ENCODE measurements around the gene SIAH1.
A peak's percentile ranks its signal among the peaks of the same experiment; 100 is the strongest.

The SIAH1 gene

GRCh38 chr16:48433116-48433849, 48.1 kb upstream of the SIAH1 start:
- Histone ChIP-seq H3K27me3 (ENCODE audit: control insufficient read depth in 1 of 2, insufficient read depth in 1 of 2, low read length in 2 of 2) (peaks cover 0 to 3% of the 10 kb centered on the region in 2 experiments), H3K9ac (ENCODE audit: low read length) (no peak overlapping the region), H3K9me3 (ENCODE audit: control insufficient read depth, low read length) (no peaks in the 10 kb centered on the region), H3K4ac (ENCODE audit: low read depth in 1 of 2, low read length in 2 of 2) (no peak overlapping the region), H3K4me2 (ENCODE audit: low read length, poor library complexity, severe bottlenecking) (no peak overlapping the region), H2BK5ac (ENCODE audit: low read depth, low read length, poor library complexity, severe bottlenecking) (no peak overlapping the region), H3K36me3 (ENCODE audit: control insufficient read depth in 1 of 2, insufficient read depth in 2 of 2, low read depth in 1 of 2, low read length in 2 of 2) (no peaks in the 10 kb centered on the region), H3K18ac (ENCODE audit: low read depth in 1 of 2, low read length in 2 of 2) (no peak overlapping the region), H2BK120ac (ENCODE audit: low read depth, low read length) (no peak overlapping the region), H2BK12ac (ENCODE audit: low read length in 2 of 2) (peak overlapping the region in 1 of 2 experiments; percentile 89), H3K14ac (ENCODE audit: low read length in 2 of 2) (peak overlapping the region in 1 of 2 experiments; percentile 22), H3K79me1 (replicated peaks; ENCODE audit: low read length, poor library complexity, severe bottlenecking) (no peaks in the 10 kb centered on the region), H3K4me3 (ENCODE audit: insufficient read depth in 1 of 2, low read depth in 1 of 2, low read length in 2 of 2) (no peak overlapping the region), H2BK15ac (ENCODE audit: low read depth, poor library complexity, severe bottlenecking) (no peak overlapping the region), H3K23ac (ENCODE audit: low read length in 2 of 2) (no peak overlapping the region), H2AFZ (ENCODE audit: low read depth, low read length) (no peak overlapping the region), H4K8ac (ENCODE audit: low read length) (no peak overlapping the region), H3K27ac (ENCODE audit: low read length, poor library complexity, severe bottlenecking) (no peak overlapping the region), H2AK5ac (ENCODE audit: low read length, severe bottlenecking) (no peak overlapping the region), H4K91ac (ENCODE audit: low read length) (no peak overlapping the region), H3K4me1 (ENCODE audit: control insufficient read depth, insufficient read depth, low read depth, low read length) (peaks cover 6% of the 10 kb centered on the region)
- DNase-seq, result no peak
- 89% methylated on average over 18 of the region's 18 CpGs for WGBS

GRCh38 chr16:48432136-48432535, 46.9 kb upstream of the SIAH1 start:
- no peak overlapping the region for H3K4ac ChIP-seq (ENCODE audit: low read depth in 1 of 2, low read length in 2 of 2)
- no peak overlapping the region for H4K8ac ChIP-seq (ENCODE audit: low read length)
- no peak overlapping the region for H3K4me2 ChIP-seq (ENCODE audit: low read length, poor library complexity, severe bottlenecking)
- no peaks in the 10 kb centered on the region for H3K9me3 ChIP-seq (ENCODE audit: control insufficient read depth, low read length)
- no peak overlapping the region for H3K18ac ChIP-seq (ENCODE audit: low read depth in 1 of 2, low read length in 2 of 2)
- H3K4me1 ChIP-seq (ENCODE audit: control insufficient read depth, insufficient read depth, low read depth, low read length), result peaks cover 10% of the 10 kb centered on the region
- no peak overlapping the region for H2BK120ac ChIP-seq (ENCODE audit: low read depth, low read length)
- no peak for DNase-seq
- H2AK5ac ChIP-seq (ENCODE audit: low read length, severe bottlenecking), result no peak overlapping the region
- no peak overlapping the region for H4K91ac ChIP-seq (ENCODE audit: low read length)
- H2BK15ac ChIP-seq (ENCODE audit: low read depth, poor library complexity, severe bottlenecking), result peak overlapping the region; percentile 64
- no peak overlapping the region for H2AFZ ChIP-seq (ENCODE audit: low read depth, low read length)
- H3K27me3 ChIP-seq (ENCODE audit: control insufficient read depth in 1 of 2, insufficient read depth in 1 of 2, low read length in 2 of 2), result peaks cover 0 to 8% of the 10 kb centered on the region in 2 experiments
- H2BK5ac ChIP-seq (ENCODE audit: low read depth, low read length, poor library complexity, severe bottlenecking), result no peak overlapping the region
- no peak overlapping the region for H3K4me3 ChIP-seq (ENCODE audit: insufficient read depth in 1 of 2, low read depth in 1 of 2, low read length in 2 of 2)
- H3K14ac ChIP-seq (ENCODE audit: low read length in 2 of 2), result no peak overlapping the region
- 53% methylated on average over 2 of the region's 2 CpGs for WGBS
- no peak overlapping the region for H2BK12ac ChIP-seq (ENCODE audit: low read length in 2 of 2)
- H3K36me3 ChIP-seq (ENCODE audit: control insufficient read depth in 1 of 2, insufficient read depth in 2 of 2, low read depth in 1 of 2, low read length in 2 of 2), result no peaks in the 10 kb centered on the region
- no peak overlapping the region for H3K23ac ChIP-seq (ENCODE audit: low read length in 2 of 2)
- no peak overlapping the region for H3K9ac ChIP-seq (ENCODE audit: low read length)
- H3K27ac ChIP-seq (ENCODE audit: low read length, poor library complexity, severe bottlenecking), result no peak overlapping the region
- H3K79me1 ChIP-seq (replicated peaks; ENCODE audit: low read length, poor library complexity, severe bottlenecking), result no peaks in the 10 kb centered on the region

GRCh38 chr16:48430890-48431289, 45.7 kb upstream of the SIAH1 start:
- Histone ChIP-seq H2BK120ac (ENCODE audit: low read depth, low read length) (no peak overlapping the region), H3K27ac (ENCODE audit: low read length, poor library complexity, severe bottlenecking) (no peak overlapping the region), H2BK5ac (ENCODE audit: low read depth, low read length, poor library complexity, severe bottlenecking) (no peak overlapping the region), H3K4me1 (ENCODE audit: control insufficient read depth, insufficient read depth, low read depth, low read length) (peaks cover 14% of the 10 kb centered on the region), H3K4ac (ENCODE audit: low read depth in 1 of 2, low read length in 2 of 2) (no peak overlapping the region), H3K4me3 (ENCODE audit: insufficient read depth in 1 of 2, low read depth in 1 of 2, low read length in 2 of 2) (no peak overlapping the region), H3K9me3 (ENCODE audit: control insufficient read depth, low read length) (no peaks in the 10 kb centered on the region), H2AFZ (ENCODE audit: low read depth, low read length) (no peak overlapping the region), H3K18ac (ENCODE audit: low read depth in 1 of 2, low read length in 2 of 2) (no peak overlapping the region), H3K27me3 (ENCODE audit: control insufficient read depth in 1 of 2, insufficient read depth in 1 of 2, low read length in 2 of 2) (peaks cover 0 to 8% of the 10 kb centered on the region in 2 experiments), H2BK12ac (ENCODE audit: low read length in 2 of 2) (no peak overlapping the region), H4K8ac (ENCODE audit: low read length) (no peak overlapping the region), H3K36me3 (ENCODE audit: control insufficient read depth in 1 of 2, insufficient read depth in 2 of 2, low read depth in 1 of 2, low read length in 2 of 2) (no peaks in the 10 kb centered on the region), H2AK5ac (ENCODE audit: low read length, severe bottlenecking) (no peak overlapping the region), H3K79me1 (replicated peaks; ENCODE audit: low read length, poor library complexity, severe bottlenecking) (no peaks in the 10 kb centered on the region), H3K9ac (ENCODE audit: low read length) (no peak overlapping the region), H4K91ac (ENCODE audit: low read length) (no peak overlapping the region), H3K14ac (ENCODE audit: low read length in 2 of 2) (no peak overlapping the region), H2BK15ac (ENCODE audit: low read depth, poor library complexity, severe bottlenecking) (no peak overlapping the region), H3K23ac (ENCODE audit: low read length in 2 of 2) (no peak overlapping the region), H3K4me2 (ENCODE audit: low read length, poor library complexity, severe bottlenecking) (no peak overlapping the region)
- DNase-seq, result no peak
- 96% methylated on average over 3 of the region's 3 CpGs for WGBS

- Histone ChIP-seq H3K36me3 (ENCODE audit: control insufficient read depth in 1 of 2, insufficient read depth in 2 of 2, low read depth in 1 of 2, low read length in 2 of 2) (no peaks in the 10 kb centered on the region), H3K4me1 (ENCODE audit: control insufficient read depth, insufficient read depth, low read depth, low read length) (peaks cover 8% of the 10 kb centered on the region), H2BK120ac (ENCODE audit: low read depth, low read length) (no peak overlapping the region), H2BK15ac (ENCODE audit: low read depth, poor library complexity, severe bottlenecking) (no peak overlapping the region), H3K4me3 (ENCODE audit: insufficient read depth in 1 of 2, low read depth in 1 of 2, low read length in 2 of 2) (no peak overlapping the region), H3K27ac (ENCODE audit: low read length, poor library complexity, severe bottlenecking) (peak overlapping the region; percentile 2), H2AFZ (ENCODE audit: low read depth, low read length) (no peak overlapping the region), H3K14ac (ENCODE audit: low read length in 2 of 2) (peak overlapping the region in 1 of 2 experiments; percentile 14), H2BK12ac (ENCODE audit: low read length in 2 of 2) (no peak overlapping the region), H4K91ac (ENCODE audit: low read length) (no peak overlapping the region), H3K18ac (ENCODE audit: low read depth in 1 of 2, low read length in 2 of 2) (no peak overlapping the region), H3K79me1 (replicated peaks; ENCODE audit: low read length, poor library complexity, severe bottlenecking) (no peaks in the 10 kb centered on the region), H2BK5ac (ENCODE audit: low read depth, low read length, poor library complexity, severe bottlenecking) (no peak overlapping the region), H3K23ac (ENCODE audit: low read length in 2 of 2) (no peak overlapping the region), H3K9ac (ENCODE audit: low read length) (no peak overlapping the region), H3K4ac (ENCODE audit: low read depth in 1 of 2, low read length in 2 of 2) (no peak overlapping the region), H3K9me3 (ENCODE audit: control insufficient read depth, low read length) (no peaks in the 10 kb centered on the region), H2AK5ac (ENCODE audit: low read length, severe bottlenecking) (no peak overlapping the region), H3K4me2 (ENCODE audit: low read length, poor library complexity, severe bottlenecking) (no peak overlapping the region), H3K27me3 (ENCODE audit: control insufficient read depth in 1 of 2, insufficient read depth in 1 of 2, low read length in 2 of 2) (peaks cover 0 to 5% of the 10 kb centered on the region in 2 experiments), H4K8ac (ENCODE audit: low read length) (no peak overlapping the region)
- no peak for DNase-seq
- WGBS, result 87% methylated on average over 1 of the region's 2 CpGs
These were observed 41.3 kb upstream of the SIAH1 start for GRCh38 chr16:48426244-48427141.
